Measurements from ENCODE around the gene GBF1. TPM values are rescaled to one million over a fixed set of nuclear protein-coding genes. Genes with fewer than 3 reads are reported as not detected.

The GBF1 gene
- total and polyA plus RNA-seq, 2 of the 13 experiments (the other 11 are each of a cell fraction or from before 2014, with no cell fraction given): 17.1 to 21.9 TPM

DNA sequence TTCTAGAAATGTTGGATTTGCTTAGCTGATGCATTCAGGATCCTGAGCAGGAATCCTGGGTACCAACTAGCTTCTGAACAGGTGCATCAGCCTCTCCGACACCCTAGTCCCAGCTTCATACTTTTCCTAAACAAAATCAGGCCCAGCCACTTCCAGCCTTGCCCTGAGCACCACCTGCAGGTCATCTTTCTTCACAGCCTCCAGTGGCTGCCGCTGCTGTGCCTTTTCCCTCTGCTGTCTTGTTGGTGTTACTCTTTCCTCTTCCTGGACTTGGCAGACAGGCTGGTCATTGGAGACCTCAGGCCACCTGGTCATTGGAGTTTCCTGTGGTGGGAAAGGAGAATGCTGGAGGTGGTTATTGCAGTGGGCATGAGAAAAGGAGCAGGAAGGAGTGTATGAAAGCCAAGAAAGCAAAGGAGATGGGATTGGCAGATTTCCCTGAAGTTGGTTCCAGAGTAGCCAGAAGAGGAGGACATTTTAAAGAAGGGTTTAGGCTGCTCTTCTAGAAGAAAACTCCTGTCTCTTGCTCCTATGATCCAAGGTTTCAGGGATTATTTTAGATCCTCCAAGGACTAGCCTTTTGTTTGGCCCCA is 102.0 kb downstream of the GBF1 start (continued):
- TF ChIP-seq, protein P1, sequence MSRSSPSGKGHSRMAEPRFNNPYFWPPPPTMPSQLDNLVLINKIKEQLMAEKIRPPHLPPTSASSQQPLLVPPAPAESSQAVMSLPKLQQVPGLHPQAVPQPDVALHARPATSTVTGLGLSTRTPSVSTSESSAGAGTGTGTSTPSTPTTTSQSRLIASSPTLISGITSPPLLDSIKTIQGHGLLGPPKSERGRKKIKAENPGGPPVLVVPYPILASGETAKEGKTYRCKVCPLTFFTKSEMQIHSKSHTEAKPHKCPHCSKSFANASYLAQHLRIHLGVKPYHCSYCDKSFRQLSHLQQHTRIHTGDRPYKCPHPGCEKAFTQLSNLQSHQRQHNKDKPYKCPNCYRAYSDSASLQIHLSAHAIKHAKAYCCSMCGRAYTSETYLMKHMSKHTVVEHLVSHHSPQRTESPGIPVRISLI (CRISPR knock-in tag; IDR thresholded peaks at IDR 0.05; ENCODE audit: borderline replicate concordance): no peak
- peak; percentile 27; the same call in 1 of the 2 replicates for TF ChIP-seq SAP130 (CRISPR knock-in tag; IDR thresholded peaks at IDR 0.05; ENCODE audit: low read depth)
- TF ChIP-seq ZNF260 (CRISPR knock-in tag; IDR thresholded peaks at IDR 0.05; ENCODE audit: borderline replicate concordance, low read depth): 0 out of 2 replicates have a peak, but pooled peaks have one; percentile 93
- TF ChIP-seq ZNF17 (CRISPR knock-in tag; IDR thresholded peaks at IDR 0.05): no peak
- TF ChIP-seq ZNF138 (CRISPR knock-in tag; IDR thresholded peaks at IDR 0.05; ENCODE audit: low read depth): no peak
- TF ChIP-seq STAG1 (CRISPR knock-in tag; IDR thresholded peaks at IDR 0.05): peak; percentile 81
- TF ChIP-seq, protein P2, sequence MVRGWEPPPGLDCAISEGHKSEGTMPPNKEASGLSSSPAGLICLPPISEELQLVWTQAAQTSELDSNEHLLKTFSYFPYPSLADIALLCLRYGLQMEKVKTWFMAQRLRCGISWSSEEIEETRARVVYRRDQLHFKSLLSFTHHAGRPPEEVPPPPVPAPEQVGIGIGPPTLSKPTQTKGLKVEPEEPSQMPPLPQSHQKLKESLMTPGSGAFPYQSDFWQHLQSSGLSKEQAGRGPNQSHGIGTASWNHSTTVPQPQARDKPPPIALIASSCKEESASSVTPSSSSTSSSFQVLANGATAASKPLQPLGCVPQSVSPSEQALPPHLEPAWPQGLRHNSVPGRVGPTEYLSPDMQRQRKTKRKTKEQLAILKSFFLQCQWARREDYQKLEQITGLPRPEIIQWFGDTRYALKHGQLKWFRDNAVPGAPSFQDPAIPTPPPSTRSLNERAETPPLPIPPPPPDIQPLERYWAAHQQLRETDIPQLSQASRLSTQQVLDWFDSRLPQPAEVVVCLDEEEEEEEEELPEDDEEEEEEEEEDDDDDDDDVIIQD (CRISPR knock-in tag; IDR thresholded peaks at IDR 0.05; ENCODE audit: low read depth): no peak
- TF ChIP-seq, protein P3, sequence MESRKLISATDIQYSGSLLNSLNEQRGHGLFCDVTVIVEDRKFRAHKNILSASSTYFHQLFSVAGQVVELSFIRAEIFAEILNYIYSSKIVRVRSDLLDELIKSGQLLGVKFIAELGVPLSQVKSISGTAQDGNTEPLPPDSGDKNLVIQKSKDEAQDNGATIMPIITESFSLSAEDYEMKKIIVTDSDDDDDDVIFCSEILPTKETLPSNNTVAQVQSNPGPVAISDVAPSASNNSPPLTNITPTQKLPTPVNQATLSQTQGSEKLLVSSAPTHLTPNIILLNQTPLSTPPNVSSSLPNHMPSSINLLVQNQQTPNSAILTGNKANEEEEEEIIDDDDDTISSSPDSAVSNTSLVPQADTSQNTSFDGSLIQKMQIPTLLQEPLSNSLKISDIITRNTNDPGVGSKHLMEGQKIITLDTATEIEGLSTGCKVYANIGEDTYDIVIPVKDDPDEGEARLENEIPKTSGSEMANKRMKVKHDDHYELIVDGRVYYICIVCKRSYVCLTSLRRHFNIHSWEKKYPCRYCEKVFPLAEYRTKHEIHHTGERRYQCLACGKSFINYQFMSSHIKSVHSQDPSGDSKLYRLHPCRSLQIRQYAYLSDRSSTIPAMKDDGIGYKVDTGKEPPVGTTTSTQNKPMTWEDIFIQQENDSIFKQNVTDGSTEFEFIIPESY (CRISPR knock-in tag; IDR thresholded peaks at IDR 0.05): peak; percentile 68; the same call in 1 of the 2 replicates
- TF ChIP-seq RAD21 (CRISPR knock-in tag; IDR thresholded peaks at IDR 0.05): peak; percentile 62
- TF ChIP-seq SRSF1 (optimal IDR thresholded peaks at IDR 0.05; ENCODE audit: low read depth, low read length): no peak
- no peak for TF ChIP-seq ZNF724P (CRISPR knock-in tag; IDR thresholded peaks at IDR 0.05; ENCODE audit: borderline replicate concordance)
- TF ChIP-seq SMC3 (IDR thresholded peaks at IDR 0.05; ENCODE audit: low read length): peak; percentile 66
- TF ChIP-seq, protein P4, sequence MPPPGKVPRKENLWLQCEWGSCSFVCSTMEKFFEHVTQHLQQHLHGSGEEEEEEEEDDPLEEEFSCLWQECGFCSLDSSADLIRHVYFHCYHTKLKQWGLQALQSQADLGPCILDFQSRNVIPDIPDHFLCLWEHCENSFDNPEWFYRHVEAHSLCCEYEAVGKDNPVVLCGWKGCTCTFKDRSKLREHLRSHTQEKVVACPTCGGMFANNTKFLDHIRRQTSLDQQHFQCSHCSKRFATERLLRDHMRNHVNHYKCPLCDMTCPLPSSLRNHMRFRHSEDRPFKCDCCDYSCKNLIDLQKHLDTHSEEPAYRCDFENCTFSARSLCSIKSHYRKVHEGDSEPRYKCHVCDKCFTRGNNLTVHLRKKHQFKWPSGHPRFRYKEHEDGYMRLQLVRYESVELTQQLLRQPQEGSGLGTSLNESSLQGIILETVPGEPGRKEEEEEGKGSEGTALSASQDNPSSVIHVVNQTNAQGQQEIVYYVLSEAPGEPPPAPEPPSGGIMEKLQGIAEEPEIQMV (CRISPR knock-in tag; IDR thresholded peaks at IDR 0.05; ENCODE audit: low read depth): no peak
- TF ChIP-seq KLF16 (CRISPR knock-in tag; IDR thresholded peaks at IDR 0.05): no peak
- no peak for TF ChIP-seq ZNF496 (CRISPR knock-in tag; IDR thresholded peaks at IDR 0.05; ENCODE audit: insufficient replicate concordance)
- peak; percentile 32; the same call in 1 of the 2 replicates for TF ChIP-seq GFI1 (CRISPR knock-in tag; IDR thresholded peaks at IDR 0.05; ENCODE audit: borderline replicate concordance)
- no peak for TF ChIP-seq ZKSCAN5 (CRISPR knock-in tag; IDR thresholded peaks at IDR 0.05)
- TF ChIP-seq ZNF510 (CRISPR knock-in tag; IDR thresholded peaks at IDR 0.05; ENCODE audit: low read depth): no peak
- TF ChIP-seq, protein P5, sequence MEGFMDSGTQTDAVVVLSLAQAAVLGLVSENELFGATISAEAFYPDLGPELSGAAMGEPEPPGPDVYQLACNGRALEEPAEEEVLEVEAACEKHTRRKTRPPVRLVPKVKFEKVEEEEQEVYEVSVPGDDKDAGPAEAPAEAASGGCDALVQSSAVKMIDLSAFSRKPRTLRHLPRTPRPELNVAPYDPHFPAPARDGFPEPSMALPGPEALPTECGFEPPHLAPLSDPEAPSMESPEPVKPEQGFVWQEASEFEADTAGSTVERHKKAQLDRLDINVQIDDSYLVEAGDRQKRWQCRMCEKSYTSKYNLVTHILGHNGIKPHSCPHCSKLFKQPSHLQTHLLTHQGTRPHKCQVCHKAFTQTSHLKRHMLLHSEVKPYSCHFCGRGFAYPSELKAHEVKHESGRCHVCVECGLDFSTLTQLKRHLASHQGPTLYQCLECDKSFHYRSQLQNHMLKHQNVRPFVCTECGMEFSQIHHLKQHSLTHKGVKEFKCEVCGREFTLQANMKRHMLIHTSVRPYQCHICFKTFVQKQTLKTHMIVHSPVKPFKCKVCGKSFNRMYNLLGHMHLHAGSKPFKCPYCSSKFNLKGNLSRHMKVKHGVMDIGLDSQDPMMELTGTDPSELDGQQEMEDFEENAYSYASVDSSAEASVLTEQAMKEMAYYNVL (CRISPR knock-in tag; IDR thresholded peaks at IDR 0.05; ENCODE audit: borderline replicate concordance): no peak
- 0 out of 2 replicates have a peak, but pooled peaks have one; percentile 16 for TF ChIP-seq ZNF652 (CRISPR knock-in tag; IDR thresholded peaks at IDR 0.05; ENCODE audit: borderline replicate concordance, low read depth)
